GM19452 (cell line): Measurements from ENCODE around the gene PRKAG2.

Source experiments
- ATAC-seq: cut with Tn5 transposase; IDR thresholded peaks from one replicate; pipeline ENCODE4 v1.9.1; 2021; ENCODE audit not compliant: unreplicated experiment

The PRKAG2 gene

DNA sequence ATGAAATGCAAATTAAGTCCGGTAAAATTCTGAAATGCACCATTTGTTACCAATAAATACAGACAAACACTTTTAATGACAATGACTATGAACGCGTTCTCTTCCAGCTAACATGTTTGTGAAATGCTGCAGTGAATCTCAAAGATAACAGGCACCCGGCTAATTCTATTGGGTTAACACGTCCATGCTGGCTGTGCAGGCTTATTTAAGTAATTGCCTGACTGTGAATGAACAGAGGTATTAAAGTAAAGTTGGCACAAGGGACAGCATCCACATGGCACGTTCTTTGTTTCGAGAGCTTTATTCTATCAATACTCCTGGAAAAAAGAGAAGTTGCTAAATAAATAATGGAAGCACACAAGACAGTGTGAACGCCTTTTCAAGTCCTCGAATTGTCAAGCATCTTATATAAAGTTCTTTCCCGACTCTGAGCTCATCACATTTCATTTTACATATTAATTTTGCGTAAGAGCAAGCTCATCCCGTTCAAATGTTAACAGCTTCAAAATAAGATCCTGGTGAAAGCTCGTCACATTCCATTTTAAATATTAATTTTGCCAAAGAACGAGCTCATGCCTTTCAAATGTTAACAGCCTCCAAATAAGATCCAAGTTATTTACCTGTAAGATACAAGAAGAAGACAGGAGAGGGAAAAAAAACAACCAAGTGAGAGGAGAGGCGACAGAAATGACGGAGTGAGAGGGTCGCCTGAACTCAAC, 245.9 kb downstream of the PRKAG2 start:
- ATAC-seq = no peak

DNA sequence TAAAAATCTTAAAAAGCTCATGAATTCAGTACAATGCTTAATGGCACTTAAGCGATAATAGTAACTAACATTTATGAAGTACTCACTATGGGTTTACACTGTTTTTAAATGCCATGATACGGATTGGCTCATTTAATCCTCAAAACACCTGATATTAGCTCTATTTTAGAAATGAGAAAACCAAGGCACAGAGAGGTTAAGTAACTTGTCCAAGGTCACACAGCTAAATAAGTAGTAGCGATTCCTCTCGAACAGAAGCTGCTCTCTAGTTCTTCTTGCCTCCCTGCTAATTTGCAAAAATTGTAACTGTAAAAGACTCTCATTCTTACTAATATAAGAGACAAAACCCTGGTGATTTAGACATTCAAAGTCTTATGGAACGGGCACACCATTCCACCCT, 246.6 kb downstream of the PRKAG2 start:
- no peak for ATAC-seq

DNA sequence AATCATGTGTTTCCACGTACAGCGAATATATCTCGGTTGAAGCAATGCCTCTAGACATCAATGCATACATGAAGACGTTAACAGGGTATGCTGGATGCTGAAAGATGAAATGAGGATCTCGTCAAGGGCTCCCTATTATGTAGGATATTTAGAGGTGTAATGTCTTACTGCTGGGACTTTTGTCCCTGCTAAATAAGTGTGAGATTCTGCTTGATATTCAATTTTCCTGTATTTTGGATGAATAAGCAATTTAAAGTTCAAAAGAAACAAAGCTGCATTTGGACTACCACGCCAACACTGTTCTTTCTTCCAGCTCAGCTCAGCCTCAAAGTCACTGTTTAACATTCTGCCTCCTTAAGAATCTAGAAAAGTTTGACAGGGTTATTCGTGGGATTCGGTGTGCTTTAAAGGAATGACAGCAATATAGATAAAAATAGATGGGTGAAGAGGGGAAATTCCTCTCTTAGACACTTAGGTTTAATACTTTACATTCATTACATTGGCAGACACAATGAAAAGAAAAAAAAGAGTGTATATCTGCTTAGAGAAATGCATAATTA, 247.1 kb downstream of the PRKAG2 start:
- no peak for ATAC-seq

DNA sequence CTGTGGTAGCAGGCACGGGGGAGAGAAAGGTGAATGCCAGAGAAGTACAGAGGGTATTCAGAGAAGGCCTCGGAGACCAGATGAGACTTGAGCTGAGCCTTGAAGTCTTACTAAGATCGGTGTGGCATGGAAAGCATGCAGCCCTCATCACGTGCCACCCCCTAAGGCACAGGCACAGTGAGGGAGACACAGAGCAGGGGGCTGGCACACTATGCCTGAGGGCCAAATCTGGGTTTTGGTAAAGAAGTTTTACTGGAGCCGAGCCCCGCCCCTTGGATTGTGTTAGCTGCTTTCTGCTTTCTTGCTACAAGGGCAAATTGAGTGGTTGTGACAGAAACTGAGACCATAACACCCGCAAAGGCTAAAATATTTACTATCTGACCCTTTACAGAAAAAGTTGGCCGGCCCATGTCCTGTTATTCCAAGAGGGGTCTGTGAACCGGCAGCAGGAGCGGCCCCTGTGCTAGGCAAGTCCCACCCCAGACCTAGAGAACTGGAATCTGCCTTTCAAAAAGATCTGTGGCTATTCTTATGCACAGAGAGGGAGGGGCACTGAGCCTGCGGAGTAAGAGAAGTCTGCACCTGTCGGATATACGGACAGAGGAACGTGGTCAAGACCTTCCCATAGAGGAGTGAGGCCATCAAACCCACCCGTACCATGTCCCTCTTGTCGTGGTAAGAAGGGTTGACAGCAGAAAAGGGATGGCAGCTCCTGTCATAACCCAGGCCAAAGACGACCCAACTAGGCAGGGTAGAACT, 247.9 kb downstream of the PRKAG2 start:
- ATAC-seq = no peak

DNA sequence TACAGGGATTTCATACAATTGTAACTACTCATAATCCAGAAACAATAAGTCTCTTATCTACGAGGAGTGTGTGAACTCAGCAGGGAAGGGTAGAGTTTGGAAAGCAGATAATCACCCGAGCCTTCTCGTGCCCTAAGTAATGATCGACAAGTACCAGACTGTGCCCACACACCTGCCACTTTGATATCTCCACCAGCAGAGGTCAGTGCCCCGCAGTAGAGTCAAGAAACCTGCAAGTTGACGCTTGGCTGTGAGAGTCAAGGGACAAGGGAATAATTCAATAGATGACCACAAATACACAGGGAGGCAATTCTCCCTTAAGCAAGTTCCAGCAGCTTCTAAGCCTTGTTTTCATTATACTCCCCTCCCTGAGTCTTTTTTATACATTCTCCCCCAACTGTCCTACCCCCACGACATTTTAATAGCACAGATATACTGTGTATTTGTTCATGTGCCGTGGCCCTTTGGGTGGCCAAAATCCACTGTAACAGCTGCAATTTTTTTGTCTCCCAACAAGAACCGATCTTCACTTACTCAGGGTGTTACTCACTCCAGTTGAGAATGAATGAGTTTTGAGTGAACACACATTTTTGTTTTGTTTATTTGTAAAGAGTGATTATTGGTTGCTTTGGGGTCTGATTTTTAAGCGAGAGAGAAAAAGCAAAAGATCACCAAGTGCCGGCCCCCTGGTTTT, 250.3 kb downstream of the PRKAG2 start:
- no peak for ATAC-seq

DNA sequence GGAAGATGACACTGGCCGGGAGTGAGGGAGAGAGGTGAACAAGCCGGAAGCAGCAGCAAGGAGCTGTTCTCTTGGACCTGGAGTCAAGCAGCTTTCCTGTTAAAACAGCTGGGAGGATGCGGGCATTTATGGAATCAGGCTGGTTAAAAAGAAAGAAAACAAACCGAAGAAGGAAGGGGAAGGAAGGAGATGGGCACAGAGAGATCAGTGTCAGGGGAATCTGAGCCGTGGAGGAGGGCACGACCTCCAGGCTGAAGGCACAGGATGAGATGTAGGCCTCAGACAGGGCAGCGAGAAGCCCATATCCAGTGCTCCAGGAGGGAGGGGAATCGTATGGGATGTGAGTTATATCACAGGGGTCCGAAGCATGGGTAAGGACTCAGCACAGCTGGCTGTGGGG, 251.3 kb downstream of the PRKAG2 start:
- ATAC-seq = no peak

DNA sequence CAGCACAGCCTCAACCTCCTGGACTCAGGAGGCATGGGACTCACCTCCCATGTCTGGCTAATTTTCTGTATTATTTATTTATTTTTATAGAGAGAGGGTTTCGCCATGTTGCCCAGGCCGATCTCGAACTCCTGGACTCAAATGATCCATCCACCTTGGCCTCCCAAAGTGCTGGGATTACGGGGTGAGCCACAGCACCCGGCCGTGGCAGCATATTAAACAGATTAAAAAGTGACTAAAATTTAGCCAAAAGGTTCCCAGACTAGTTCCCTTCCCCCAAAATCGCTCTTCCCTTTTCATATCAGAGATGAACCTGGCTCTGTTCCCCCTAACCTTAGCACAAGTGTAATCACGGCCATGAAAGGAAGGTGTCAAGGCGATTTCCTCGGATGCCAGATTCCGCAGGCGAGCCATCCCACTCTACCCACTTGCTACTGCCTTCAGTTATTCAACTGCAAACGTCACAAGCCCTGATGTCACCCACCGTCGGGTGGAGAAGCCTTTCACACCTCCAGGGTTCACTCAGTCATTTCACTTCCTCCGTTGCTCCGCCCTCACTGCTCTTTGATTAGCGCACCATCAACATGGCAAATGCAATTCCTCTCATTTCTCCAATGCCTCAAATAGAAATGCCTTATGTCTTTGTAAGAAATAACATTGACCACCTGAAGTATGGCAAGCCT, 252.5 kb downstream of the PRKAG2 start:
- no peak for ATAC-seq

DNA sequence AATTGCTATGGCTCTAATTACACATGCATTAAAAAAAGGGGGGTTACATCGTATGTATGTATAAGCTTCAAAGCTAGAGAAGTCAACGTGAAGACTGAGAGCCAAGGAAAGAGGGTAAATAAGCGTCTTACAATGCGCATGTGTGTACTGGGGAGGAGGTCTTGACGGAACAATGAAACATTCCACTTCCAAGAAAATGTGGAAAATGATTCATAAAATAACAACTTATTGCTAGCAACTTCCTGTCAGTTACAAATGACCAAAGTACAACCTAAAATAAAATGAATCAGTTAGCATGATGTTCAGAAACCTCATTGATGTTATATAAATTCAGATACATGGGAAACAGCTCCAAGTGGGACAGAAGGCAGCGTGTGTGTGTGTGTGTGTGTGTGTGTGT, 253.1 kb downstream of the PRKAG2 start:
- ATAC-seq = no peak

GRCh38 chr7:151621961-151622360, 255.0 kb downstream of the PRKAG2 start:
- ATAC-seq = no peak

- ATAC-seq = no peak
Measured at GRCh38 chr7:151616443-151617213, 260.3 kb downstream of the PRKAG2 start.

DNA sequence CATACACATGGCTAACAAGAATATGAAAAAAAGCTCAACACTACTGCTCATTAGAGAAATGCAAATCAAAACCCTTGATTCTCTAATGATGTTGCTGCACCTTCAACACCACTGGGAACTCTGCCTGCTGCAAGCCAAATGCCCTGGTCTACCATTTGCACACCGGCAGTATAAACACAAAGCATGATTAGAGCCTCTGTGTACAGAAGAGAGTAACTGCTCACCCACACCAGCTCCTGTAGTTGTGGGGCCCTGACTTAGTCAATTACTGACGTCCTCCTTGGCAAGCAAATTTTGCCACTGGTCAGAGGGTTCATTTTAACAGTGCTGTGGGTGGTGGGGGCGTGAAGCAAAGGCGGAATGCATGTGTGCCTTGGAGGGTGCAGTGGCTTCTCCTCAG, 261.1 kb downstream of the PRKAG2 start:
- ATAC-seq = no peak

DNA sequence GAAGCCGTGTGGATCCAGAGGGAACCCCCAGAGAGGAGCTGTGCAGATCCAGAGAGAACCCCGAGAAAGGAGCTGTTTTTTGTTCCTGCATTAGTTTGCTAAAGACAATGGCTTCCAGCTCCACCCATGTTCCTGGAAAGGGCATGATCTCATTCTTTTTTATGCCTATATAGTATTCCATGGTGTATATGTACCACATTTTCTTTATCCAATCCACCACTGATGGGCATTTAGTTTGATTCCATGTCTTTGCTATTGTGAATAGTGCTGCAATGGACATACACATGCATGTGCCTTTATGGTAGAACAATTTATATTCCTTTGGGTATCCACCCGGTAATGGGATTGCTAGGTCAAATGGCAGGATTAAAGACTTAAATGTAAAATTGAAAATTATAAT, 261.9 kb downstream of the PRKAG2 start:
- ATAC-seq = no peak

DNA sequence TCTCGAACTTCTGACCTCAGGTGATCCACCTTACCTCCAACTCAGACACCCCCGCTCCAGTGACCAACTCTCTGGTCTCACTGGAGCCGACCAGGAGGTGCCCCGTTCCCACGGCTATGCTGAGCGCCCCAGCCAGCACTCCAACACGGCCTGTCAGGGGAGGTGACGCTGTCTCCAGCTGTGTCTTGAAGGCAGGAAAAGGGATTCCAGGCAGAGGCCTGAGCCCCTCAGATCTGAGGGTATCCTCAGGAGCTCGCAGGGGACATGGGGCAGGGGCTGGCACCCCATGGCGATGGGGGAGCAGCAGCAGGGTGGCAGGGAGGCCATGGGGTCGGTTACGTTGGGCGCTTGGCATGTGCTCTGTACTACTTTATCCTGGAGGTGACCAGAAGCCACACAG, 262.9 kb downstream of the PRKAG2 start:
- no peak for ATAC-seq

DNA sequence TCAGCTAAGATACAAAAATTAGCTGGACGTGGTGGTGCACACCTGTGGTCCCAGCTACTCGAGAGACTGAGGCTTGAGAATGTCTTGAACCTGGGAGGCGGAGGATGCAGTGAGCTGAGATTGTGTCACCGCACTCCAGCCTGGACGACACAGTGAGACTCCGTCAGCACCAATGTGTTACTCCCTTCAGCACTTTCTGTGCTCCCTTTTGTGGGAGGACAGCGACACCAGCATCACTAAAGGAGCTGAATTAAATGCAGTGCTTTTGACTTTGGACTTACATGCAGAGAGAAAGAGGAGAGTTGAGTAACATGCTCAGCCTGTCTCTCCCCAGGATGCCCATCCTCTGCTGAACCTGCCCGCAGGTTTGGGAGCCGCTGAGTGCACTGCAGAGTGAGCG, 265.0 kb downstream of the PRKAG2 start:
- no peak for ATAC-seq

DNA sequence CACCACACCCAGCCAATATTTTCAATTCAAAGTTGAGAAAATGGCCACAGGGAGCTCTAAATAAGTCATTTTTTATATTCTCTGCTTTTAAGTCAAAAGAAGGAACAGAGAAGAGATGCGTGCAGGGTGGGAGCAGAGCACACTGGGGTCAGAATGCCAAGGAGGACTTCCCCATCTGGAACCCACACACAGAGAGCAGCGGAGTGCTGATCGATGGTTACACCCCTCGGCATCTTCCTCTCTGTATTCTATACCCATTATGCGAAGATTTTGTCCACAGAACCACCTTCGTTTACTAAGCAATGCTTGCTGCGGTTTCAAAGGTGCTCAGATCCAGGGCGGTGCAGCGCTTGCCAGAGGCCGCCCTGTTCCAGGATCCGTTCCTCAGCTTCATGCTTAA, 265.9 kb downstream of the PRKAG2 start:
- ATAC-seq = no peak

DNA sequence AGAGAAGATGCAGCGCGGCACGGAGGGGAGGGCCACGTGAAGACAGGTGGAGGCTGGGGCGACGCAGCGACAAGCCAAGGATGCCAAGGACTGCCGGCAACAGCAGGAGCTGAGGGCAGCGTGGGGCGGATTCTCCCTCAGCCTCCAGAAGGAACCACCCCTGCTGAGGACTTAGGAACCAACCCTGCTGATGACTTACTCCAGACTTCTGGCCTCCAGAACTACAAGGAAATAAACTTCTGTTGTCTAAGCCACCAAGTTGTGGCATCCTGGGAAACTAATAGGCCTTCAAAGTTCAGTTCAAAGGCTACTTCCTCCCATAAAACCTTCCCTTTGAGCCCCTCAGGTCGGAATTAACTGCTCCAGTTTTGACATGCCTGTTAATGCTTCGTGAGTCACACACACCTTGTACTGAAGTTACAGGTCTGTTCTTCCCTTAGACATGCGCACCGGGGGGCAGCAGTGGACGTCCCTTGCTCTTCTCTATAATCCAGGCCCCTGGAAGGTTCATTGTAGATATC, 268.8 kb downstream of the PRKAG2 start:
- ATAC-seq = no peak

DNA sequence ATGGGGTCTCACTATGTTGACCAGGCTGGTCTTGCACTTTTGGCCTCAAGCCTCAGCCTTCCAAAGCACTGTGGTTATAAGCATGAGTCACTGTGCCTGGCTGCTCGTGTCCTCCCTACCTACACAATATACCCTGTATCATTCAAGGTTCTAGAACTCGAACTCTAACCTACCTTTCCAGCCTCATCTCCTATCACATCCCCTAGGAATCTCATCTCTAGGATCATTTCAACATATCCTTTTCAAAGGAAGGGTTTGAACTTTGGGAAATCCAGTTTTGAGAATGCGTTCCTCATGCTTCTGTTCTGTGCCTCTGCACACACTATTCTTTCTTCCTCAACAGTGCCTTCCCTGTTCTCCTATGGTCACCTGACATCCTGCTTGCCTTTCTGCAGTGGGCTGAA, 269.4 kb downstream of the PRKAG2 start:
- no peak for ATAC-seq

GRCh38 chr7:151603951-151604350, 273.0 kb downstream of the PRKAG2 start:
- ATAC-seq = no peak

GRCh38 chr7:151601521-151602305, 275.2 kb downstream of the PRKAG2 start:
- no peak for ATAC-seq
